ENCODE measurements around the gene NELL1.
"Not testable (repeated sequence)": the region's sequence is repeated elsewhere in the genome, so short reads cannot be mapped to it uniquely, and the experiment has no call there.

NELL1 gene

DNA sequence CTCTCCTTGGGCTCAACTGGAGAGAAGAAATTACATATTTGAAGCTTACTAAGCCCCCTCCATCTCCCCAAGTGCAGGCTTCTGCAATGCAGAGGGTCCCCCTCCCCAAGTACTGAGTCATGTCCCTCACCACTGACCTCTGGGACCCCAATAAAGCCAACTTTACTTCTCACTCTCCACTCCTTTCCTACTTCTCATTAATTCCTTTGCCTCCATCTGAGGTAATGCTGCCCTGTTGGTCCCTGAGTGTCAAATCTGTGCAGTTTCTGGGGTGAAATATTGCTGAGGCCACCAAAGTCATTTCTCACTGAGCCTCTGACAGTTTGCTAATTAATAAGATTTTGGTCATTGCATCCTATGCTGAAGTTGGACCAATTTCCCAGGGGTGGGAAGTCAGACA, 101.6 kb downstream of the NELL1 start:
- DNase-seq, result no peak

GRCh38 chr11:20771681-20772080, 102.3 kb downstream of the NELL1 start:
- no peak for DNase-seq

- no peak for DNase-seq
Measured at GRCh38 chr11:20775331-20775730, 105.9 kb downstream of the NELL1 start.

GRCh38 chr11:20782775-20783174, 113.4 kb downstream of the NELL1 start:
- no peak for DNase-seq

DNA sequence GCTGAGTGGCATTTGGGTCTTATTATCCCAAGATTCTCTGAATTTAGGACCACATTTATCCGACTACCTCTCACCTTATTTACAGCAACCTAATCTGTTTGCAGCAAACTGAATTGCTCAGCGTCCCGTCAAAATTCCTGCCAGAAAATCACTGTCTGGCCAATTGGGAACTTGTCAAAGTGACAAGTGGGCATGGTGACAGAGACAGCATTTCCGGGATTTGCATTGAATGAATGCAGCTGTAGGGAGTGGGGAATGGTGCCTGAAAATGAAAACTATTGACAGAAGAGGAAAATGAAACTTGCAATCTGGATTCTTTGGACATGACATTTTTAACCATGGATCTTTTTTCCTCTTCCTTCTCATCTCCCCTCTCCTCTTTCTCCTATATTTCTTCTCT, 113.8 kb downstream of the NELL1 start:
- no peak for DNase-seq

- no peak for DNase-seq
Measured at GRCh38 chr11:20790622-20791021, 121.2 kb downstream of the NELL1 start.

GRCh38 chr11:20795005-20795404, 125.6 kb downstream of the NELL1 start:
- DNase-seq, result no peak

DNA sequence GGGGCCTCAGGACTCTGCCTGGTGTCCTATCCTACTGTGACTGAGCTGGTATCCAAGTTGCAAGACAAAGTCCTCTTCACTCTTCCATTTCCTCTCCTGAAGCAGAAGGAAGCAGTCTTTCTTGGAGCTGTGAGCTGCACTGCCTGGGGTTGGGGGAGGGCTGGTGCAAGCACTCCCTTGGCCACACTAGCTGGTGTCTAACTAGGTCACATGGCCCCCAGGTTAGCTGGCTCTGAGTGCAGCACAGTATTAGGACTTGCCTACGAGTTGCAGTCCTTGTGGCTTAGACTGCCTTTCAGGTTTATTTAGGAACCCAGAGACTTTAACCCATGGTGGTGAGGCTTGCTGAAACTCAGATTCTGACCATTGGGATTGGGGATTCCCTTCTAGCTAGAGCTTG, 138.9 kb downstream of the NELL1 start:
- DNase-seq, result no peak

DNA sequence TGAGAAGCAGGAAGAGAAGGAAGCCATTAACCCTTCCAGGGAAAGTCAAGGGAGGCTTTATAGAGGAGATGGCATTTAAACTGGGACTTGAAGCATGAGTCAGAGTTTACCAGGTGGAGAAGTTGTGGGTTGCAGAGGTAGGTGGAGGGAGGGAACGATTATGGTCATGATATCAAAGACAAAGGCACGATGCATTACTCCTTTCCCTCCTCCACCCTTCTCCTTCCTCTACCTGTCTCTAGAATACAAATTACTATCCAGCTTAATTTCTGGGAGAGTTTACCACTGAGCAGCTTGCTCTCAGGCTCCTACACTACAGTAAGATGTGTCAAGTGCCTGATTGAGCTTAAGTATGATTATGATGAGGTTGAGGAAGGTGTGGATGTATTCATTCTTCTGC, 151.7 kb downstream of the NELL1 start:
- no peak for DNase-seq

- DNase-seq, result no peak
Measured at GRCh38 chr11:20821470-20821869, 152.1 kb downstream of the NELL1 start.

DNA sequence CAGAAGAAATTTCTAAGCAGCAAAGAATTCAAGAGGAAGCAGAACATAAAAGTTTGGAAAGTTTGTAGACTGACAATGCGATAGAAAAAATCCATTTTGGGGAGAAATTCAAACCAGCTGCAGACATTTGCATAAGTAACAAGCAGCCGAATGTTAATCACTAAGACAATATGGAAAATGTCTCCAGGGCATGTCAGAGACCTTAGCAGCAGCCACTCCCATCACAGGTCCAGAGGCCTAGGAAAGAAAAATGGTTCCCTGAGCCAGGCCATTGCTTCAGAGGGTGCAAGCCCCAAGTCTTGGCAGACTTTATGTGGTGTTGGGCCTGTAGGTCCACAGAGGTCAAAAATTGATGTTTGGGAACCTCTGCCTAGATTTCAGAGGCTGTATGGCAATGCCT, 155.4 kb downstream of the NELL1 start:
- no peak for DNase-seq

GRCh38 chr11:20835561-20835960, 166.2 kb downstream of the NELL1 start:
- DNase-seq, result no peak

DNA sequence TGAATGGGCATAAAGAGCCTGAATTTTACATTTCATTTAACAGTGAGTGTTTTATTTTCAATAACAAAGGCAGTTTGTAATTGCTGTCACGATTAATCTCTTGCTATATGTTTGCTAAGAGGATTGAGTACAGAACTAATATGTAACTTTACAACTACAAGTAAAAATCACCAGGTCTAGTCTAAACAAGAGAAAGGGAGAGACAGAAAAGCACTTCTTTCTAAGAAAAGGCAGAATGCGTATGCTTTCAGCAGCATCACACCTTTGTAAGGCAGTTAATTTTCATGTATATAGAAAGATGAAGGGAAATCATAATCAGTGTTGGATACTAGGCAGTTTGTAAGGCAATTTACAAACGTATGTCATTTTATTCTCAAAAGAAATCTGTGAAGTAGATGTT, 169.8 kb downstream of the NELL1 start:
- no peak for DNase-seq

DNA sequence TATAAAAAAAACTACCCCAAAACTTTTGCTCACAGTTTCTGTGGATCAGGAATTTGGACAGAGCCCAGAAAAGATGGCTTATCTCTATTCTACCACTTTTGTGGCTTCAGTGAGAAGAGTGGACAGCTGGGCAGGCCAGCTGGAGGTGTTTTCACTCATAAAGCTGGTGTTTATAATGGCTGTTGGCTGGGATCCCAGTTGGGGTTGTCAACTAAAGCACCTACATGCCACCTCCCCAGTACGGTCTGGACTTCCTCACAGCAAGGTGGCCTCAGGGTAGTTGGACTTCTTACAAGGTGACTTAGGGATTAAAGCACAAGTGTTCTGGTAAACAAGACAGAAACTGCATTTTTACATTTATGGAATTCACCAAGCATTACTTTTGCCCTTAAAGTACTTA, 171.0 kb downstream of the NELL1 start:
- no peak for DNase-seq

DNA sequence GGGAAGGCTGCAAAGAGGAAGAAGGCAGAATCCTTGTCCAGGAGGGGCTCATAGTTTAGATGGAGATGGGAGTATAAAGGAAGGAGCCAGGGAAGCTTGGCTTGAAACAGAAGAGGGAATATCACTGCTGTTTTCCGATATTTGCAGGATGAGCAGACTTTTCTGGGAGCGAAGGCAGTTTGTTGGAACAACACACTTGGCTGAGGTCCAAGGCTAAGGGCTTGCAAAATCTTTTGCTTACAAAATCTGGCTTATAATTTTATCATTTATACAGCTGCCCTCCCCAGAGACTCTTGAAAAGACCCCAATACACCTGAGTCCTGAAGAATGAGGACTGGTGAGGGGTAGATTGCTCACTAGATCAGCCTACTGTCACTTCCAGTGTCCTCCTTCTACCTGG, 174.8 kb downstream of the NELL1 start:
- no peak for DNase-seq

- DNase-seq, result no peak
Measured at GRCh38 chr11:20844630-20845029, 175.2 kb downstream of the NELL1 start.

- DNase-seq, result no peak
Measured at GRCh38 chr11:20854215-20854955, 185.0 kb downstream of the NELL1 start.

DNA sequence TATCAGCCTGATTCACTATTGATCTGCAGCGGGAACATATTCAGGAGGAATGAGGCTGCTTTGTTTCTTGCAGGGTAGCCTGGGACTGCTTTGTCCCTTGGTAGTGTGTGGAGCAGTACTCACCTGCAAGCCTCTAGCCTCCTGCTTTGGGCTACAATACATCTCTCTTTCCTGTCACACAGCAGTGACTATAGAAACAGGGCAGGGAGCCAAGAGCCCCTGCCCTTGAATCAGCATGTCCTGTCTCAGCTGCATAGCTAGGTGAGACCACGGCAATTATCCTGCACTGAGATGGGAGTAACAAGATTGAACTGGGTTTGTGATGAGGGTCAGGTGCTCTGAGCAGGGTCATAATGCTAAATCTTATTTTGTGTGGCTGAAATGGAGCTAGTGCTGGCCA, 191.9 kb downstream of the NELL1 start:
- DNase-seq, result no peak

DNA sequence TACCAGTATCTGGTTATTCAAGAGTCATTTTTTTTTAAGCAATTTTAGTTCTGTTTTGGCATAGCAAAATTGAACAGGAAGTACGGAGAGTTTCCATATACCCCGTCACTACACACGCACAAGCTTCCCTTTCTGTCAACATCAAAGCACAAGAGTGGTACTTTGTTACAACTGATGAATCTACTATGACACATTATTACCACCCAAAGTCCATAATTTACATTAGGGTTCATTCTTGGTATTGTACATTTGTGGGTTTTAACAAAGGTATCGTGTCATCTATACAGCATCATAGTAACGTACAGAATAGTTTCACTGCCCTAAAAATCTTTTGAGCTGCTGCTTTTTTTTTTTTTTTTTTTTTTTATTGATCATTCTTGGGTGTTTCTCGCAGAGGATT, 192.9 kb downstream of the NELL1 start:
- not testable (repeated sequence) for DNase-seq

- DNase-seq, result no peak
Measured at GRCh38 chr11:20864628-20865027, 195.2 kb downstream of the NELL1 start.

GRCh38 chr11:20865161-20865560, 195.8 kb downstream of the NELL1 start:
- DNase-seq, result no peak

DNA sequence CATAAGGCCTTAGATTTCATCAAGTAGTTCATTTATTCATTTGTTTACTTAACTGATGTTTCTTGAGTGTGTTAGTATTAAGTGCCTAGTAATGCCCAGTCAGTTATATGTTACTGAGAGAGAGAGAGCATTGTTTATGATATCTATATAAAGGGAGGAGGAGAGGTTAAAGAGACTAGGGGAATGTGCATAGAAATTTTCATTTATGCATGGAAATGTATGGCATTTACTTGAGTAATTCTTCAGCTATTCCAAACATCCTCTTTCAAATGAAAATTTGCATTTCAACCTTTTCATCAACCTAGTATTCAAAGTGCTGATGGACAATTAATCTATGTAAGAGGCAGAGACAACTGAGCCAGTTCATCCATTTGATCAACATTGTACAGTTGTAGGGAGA, 199.7 kb downstream of the NELL1 start:
- DNase-seq, result no peak

- no peak for DNase-seq
Measured at GRCh38 chr11:20873054-20873453, 203.7 kb downstream of the NELL1 start.

GRCh38 chr11:20874358-20874757, 205.0 kb downstream of the NELL1 start:
- no peak for DNase-seq

DNA sequence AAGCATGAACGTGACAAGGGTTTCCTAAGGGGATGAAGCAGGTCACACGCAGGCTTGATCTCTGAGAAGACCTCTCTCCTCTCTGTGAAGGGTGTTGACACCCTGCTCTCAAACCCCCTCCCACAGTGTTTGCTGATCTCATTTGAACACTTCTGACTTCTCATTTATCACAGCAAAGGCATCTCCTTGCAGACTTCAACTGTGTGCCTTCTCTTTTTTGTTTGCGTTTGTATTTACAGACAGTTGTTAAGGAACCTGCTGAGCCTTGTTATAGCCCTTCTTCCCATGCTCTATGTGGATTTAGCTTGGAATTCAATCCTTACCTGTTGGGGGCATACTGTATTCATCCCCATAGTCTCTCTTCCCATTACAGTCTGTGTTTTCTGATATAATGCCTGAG, 206.5 kb downstream of the NELL1 start:
- no peak for DNase-seq

All from fibroblast of skin of scalp (primary cell).